Measurements from ENCODE around the gene VRK3.

- TF ChIP-seq, protein P1, sequence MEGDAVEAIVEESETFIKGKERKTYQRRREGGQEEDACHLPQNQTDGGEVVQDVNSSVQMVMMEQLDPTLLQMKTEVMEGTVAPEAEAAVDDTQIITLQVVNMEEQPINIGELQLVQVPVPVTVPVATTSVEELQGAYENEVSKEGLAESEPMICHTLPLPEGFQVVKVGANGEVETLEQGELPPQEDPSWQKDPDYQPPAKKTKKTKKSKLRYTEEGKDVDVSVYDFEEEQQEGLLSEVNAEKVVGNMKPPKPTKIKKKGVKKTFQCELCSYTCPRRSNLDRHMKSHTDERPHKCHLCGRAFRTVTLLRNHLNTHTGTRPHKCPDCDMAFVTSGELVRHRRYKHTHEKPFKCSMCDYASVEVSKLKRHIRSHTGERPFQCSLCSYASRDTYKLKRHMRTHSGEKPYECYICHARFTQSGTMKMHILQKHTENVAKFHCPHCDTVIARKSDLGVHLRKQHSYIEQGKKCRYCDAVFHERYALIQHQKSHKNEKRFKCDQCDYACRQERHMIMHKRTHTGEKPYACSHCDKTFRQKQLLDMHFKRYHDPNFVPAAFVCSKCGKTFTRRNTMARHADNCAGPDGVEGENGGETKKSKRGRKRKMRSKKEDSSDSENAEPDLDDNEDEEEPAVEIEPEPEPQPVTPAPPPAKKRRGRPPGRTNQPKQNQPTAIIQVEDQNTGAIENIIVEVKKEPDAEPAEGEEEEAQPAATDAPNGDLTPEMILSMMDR (conservative IDR thresholded peaks at IDR 0.05; ENCODE audit: low read depth, low read length): no peak
- TF ChIP-seq EZH2 (IDR thresholded peaks at IDR 0.05; ENCODE audit: borderline replicate concordance, low read depth, low read length, poor library complexity, severe bottlenecking): no peak
Observed at GRCh38 chr19:50020481-50020880, 4.7 kb downstream of the VRK3 start.

Measured in A673 (cell line).